Lower lobe of right lung (tissue), 2 donors: ENCODE results near the gene MED8. TPM values are rescaled to one million over a fixed set of nuclear protein-coding genes. Genes with fewer than 3 reads are reported as not detected.

Experiments used
- ATAC-seq, 2 donors: fragments of 200-7000 bp; cut with Tn5 transposase; one replicate each; pipeline ENCODE4 v1.9.1; 2020 to 2022; ENCODE audit warnings: mild to moderate bottlenecking in 2 of 2, moderate library complexity in 2 of 2
- DNase-seq: peaks from one replicate; pipeline ENCODE4 v3.0.0-alpha.2; 2020
- H3K27ac ChIP-seq: fragments of 200-600 bp; one replicate; pipeline ENCODE4 v1.8.0; 2022
- H3K27me3 ChIP-seq: fragments of 200-600 bp; one replicate; pipeline ENCODE4 v1.8.0; 2022; ENCODE audit warnings: low read depth
- H3K36me3 ChIP-seq: fragments of 200-600 bp; one replicate; pipeline ENCODE4 v1.8.0; 2022; ENCODE audit warnings: mild to moderate bottlenecking
- H3K4me1 ChIP-seq: fragments of 200-600 bp; one replicate; pipeline ENCODE4 v1.8.0; 2022
- H3K4me3 ChIP-seq: fragments of 200-600 bp; one replicate; pipeline ENCODE4 v1.8.0; 2022; ENCODE audit warnings: mild to moderate bottlenecking
- H3K9me3 ChIP-seq: fragments of 200-600 bp; one replicate; pipeline ENCODE4 v1.8.0; 2022
- intact Hi-C: fragments of 100-400 bp; cut with DNase I; formaldehyde crosslinking; loops from one replicate; pipeline ENCODE4 v1.11.0; 2022
- total RNA-seq: library from RNA; stranded (reverse); fragmentation: NEBNext Ultra II Directional; extraction: Animal tissue kit (Norgen Biotek cat#: 25700); gene quantifications from one replicate; pipeline ENCODE4 v1.2.1, GENCODE V29; 2021
- TF ChIP-seq, protein P1 (sequence below): fragments of 200-600 bp; IDR thresholded peaks from one replicate; pipeline ENCODE4 v1.8.0; 2022; ENCODE audit warnings: antibody characterized with exemption, mild to moderate bottlenecking
- donor health status: DM: no; HTN: yes; CAD: no; lungs with severe emphysema.

The MED8 gene
- total RNA-seq, 1 donor from 2014 or later = 35.4 TPM

DNA sequence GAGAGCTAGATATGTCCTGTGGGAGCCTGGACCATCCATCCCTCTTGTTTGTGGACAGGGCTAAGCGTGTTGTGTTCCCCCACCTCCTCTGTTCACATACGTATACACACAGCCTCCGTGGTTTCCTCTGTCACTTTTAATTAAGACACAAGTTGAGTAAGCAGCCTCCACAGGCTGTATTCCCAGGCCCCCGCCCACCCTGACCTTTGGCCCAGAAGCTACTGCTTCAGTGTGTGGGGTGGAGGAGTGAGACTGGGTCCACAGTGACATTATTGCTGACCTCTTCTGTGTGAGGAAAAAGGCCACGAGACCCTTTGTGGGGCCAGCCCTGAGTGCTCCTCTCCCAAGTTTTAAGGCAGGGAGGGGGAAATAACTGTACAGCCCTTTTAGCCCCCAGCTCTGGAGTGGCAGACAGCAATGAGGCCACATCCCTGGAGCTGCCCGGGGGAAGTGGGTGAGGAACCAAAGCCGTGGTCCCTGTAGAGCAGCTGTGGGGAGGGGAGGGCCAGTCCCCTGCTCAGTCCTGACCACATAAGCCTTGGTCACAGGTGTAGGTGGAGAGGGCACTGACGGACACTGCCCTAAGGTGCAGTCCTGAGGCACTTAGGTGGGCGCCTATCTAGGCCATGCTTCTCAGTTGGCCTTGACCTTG is 26.2 kb downstream of the MED8 start:
- Histone ChIP-seq H3K9me3 (no peaks in the 10 kb centered on the region), H3K36me3 (peaks cover 51% of the 10 kb centered on the region), H3K27ac (no peak overlapping the region), H3K4me1 (peaks cover 22% of the 10 kb centered on the region), H3K4me3 (no peak overlapping the region), H3K27me3 (no peaks in the 10 kb centered on the region)
- ATAC-seq (no peak), DNase-seq (no peak)
- TF ChIP-seq, protein P1, sequence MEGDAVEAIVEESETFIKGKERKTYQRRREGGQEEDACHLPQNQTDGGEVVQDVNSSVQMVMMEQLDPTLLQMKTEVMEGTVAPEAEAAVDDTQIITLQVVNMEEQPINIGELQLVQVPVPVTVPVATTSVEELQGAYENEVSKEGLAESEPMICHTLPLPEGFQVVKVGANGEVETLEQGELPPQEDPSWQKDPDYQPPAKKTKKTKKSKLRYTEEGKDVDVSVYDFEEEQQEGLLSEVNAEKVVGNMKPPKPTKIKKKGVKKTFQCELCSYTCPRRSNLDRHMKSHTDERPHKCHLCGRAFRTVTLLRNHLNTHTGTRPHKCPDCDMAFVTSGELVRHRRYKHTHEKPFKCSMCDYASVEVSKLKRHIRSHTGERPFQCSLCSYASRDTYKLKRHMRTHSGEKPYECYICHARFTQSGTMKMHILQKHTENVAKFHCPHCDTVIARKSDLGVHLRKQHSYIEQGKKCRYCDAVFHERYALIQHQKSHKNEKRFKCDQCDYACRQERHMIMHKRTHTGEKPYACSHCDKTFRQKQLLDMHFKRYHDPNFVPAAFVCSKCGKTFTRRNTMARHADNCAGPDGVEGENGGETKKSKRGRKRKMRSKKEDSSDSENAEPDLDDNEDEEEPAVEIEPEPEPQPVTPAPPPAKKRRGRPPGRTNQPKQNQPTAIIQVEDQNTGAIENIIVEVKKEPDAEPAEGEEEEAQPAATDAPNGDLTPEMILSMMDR = no peak
- intact Hi-C loops = no loop called here

GRCh38 chr1:43360616-43361015 is 29.0 kb downstream of the MED8 start:
- H3K27me3 ChIP-seq = no peaks in the 10 kb centered on the region
- H3K36me3 ChIP-seq = peaks cover 51% of the 10 kb centered on the region
- intact Hi-C loops = no loop called here
- ATAC-seq (no peak), DNase-seq (no peak)
- TF ChIP-seq, protein P1 = no peak
- H3K4me3 ChIP-seq = no peak overlapping the region
- peaks cover 16% of the 10 kb centered on the region for H3K4me1 ChIP-seq
- no peaks in the 10 kb centered on the region for H3K9me3 ChIP-seq
- H3K27ac ChIP-seq = no peak overlapping the region

- TF ChIP-seq, protein P1 = no peak
- Histone ChIP-seq H3K27ac (no peak overlapping the region), H3K4me3 (peak overlapping the region; percentile 83), H3K27me3 (no peaks in the 10 kb centered on the region), H3K9me3 (no peaks in the 10 kb centered on the region), H3K36me3 (peaks cover 42% of the 10 kb centered on the region), H3K4me1 (peaks cover 14% of the 10 kb centered on the region)
- ATAC-seq = no peak
- DNase-seq = no peak
- intact Hi-C loops = loop anchor here (10.0 kb wide), 1 partner anchor 125 kb away; no protein-coding TSS in a partner anchor
Measured at GRCh38 chr1:43359696-43360095, 29.9 kb downstream of the MED8 start.

DNA sequence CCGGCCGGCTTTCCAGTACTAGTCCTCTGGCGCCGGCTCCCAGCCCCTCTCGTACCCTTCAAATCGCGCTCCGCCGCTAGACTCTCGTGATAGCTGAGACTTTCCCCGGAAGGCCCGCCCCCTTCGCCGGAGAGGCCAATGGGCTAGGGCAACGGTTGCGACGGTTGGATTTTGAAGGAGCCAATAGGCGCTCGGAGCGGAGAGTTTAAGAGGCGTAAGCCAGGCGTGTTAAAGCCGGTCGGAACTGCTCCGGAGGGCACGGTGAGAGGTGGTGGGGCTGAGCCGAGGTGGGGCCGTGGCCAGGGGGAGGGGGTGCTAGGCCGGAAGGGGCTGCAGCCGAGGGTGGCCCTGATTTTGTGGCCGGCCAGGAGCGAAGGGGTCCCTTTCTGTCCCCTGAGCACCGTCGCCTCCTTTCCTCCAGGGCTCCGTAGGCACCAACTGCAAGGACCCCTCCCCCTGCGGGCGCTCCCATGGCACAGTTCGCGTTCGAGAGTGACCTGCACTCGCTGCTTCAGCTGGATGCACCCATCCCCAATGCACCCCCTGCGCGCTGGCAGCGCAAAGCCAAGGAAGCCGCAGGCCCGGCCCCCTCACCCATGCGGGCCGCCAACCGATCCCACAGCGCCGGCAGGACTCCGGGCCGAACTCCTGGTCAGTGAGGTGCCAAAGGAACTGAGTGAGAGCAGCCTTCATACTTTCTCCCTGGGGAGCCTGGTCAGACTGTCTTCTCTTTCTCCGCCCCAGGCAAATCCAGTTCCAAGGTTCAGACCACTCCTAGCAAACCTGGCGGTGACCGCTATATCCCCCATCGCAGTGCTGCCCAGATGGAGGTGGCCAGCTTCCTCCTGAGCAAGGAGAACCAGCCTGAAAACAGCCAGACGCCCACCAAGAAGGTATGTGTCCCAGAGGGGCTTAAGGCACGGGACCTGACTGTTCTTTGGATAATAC is 30.6 kb downstream of the MED8 start, which contains the start of gene CDC20:
Gene CDC20 (plus strand): TSS at position 236 of the 948 bp plus-strand sequence. CDS start 235 bp downstream, at position 471.
- no peaks in the 10 kb centered on the region for H3K9me3 ChIP-seq
- ATAC-seq (peak; percentile 98 to 99), DNase-seq (peak; percentile 99)
- no peaks in the 10 kb centered on the region for H3K27me3 ChIP-seq
- peaks cover 35% of the 10 kb centered on the region for H3K36me3 ChIP-seq
- peak within 1 kb of the TSS; percentile 83 for H3K4me3 ChIP-seq
- peaks cover 14% of the 10 kb centered on the region for H3K4me1 ChIP-seq
- H3K27ac ChIP-seq = peak within 1 kb of the TSS; percentile 97
- intact Hi-C loops = loop anchor here (10.0 kb wide), 1 partner anchor 124 kb away; no protein-coding TSS in a partner anchor
- TF ChIP-seq, protein P1 = no peak

DNA sequence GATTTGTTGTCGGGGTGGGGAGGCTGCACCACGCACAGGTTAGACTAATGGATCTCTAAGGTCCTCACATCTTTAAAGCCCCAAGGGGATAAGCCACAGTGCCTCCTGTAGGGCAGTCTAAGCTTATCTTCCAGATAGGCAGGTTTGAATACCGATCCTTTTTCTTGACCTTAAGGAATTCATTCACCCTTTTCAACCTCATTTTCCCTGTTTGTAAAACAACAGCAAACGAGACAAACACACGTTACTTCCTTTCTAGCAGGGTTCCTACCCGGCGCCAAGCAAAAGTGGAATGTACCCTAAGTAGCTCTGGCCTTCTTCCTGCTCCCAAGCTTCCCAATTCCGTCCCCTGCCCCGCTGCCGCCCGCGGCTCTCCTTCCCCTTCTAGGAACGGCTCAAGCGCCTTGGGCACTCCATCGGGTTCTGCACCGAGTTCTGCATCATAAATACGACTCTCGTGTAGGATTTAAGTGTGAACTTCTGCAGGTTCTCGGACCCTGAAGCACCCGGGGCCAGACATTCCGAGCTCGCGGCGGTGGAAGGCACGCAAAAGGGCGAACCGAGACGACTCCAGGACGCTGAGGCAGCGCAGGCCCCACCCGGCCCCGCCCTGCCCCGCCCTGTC is 31.4 kb downstream of the MED8 start:
- intact Hi-C loops = loop anchor here (10.0 kb wide), 1 partner anchor 123 kb away; no protein-coding TSS in a partner anchor
- Histone ChIP-seq H3K27ac (peak overlapping the region; percentile 97), H3K27me3 (no peaks in the 10 kb centered on the region), H3K36me3 (peaks cover 28% of the 10 kb centered on the region), H3K9me3 (no peaks in the 10 kb centered on the region), H3K4me3 (peak overlapping the region; percentile 83), H3K4me1 (peaks cover 14% of the 10 kb centered on the region)
- no peak for DNase-seq
- peak; percentile 74 to 78 for ATAC-seq
- TF ChIP-seq, protein P1 = peak; percentile 51
